PC-9 (cell line): ENCODE results near the gene PAFAH2. TPM values are rescaled to one million over a fixed set of nuclear protein-coding genes. Genes with fewer than 3 reads are reported as not detected.

Source experiments
- BruUV-seq: library from RNA; stranded (reverse); fragments of 400-500 nt; replicated peaks from 2 replicates; lab custom pipeline; 2021; lab: Mats Ljungman, UMichigan
- CTCF ChIA-PET: fragments of 300-600 bp; sonication (Branson Sonifier 250); formaldehyde crosslinking; loops from one replicate; lab custom pipeline; 2022; ENCODE audit warnings: antibody characterized with exemption; lab: Charles Lee
- POLR2A ChIA-PET: fragments of 300-600 bp; sonication (Branson Sonifier 250); formaldehyde crosslinking; loops from one replicate; lab custom pipeline; 2022; ENCODE audit warnings: antibody characterized with exemption; ENCODE audit not compliant: unreplicated experiment; lab: Charles Lee
- DNase-seq, 2 experiments: peaks; one replicate each; pipeline versions ENCODE4 v3.0.0 to v3.0.0-alpha.2; 2015 to 2022; ENCODE audit warnings: mixed read lengths in 1 of 2
- H2AFZ ChIP-seq: fragments of 200-600 bp; sonication (generic); 2 replicates; pipeline ENCODE4 v1.8.1; 2017; ENCODE audit warnings: antibody characterized with exemption
- H3F3A ChIP-seq: fragments of 200-600 bp; sonication (generic); 2 replicates; pipeline ENCODE4 v1.8.1; 2017; ENCODE audit warnings: antibody characterized with exemption, mild to moderate bottlenecking, low read depth; ENCODE audit not compliant: insufficient read depth
- H3K27ac ChIP-seq: fragments of 200-600 bp; sonication (generic); 2 replicates; pipeline ENCODE4 v1.6.1; 2016; ENCODE audit warnings: mixed run types
- H3K27me3 ChIP-seq: fragments of 200-600 bp; sonication (generic); 2 replicates; pipeline ENCODE4 v1.6.1; 2016; ENCODE audit warnings: low read depth, mixed run types; ENCODE audit not compliant: insufficient read depth
- H3K36me3 ChIP-seq: fragments of 200-600 bp; sonication (generic); 2 replicates; pipeline ENCODE4 v1.6.1; 2016; ENCODE audit warnings: low read depth, mixed run types
- H3K4me1 ChIP-seq: fragments of 200-600 bp; sonication (generic); replicated peaks from 2 replicates; pipeline ENCODE4 v1.6.1; 2016; ENCODE audit warnings: mixed run types; ENCODE audit not compliant: insufficient read depth
- H3K4me2 ChIP-seq: fragments of 200-600 bp; sonication (generic); 2 replicates; pipeline ENCODE4 v1.6.1; 2017; ENCODE audit warnings: mixed run types
- H3K4me3 ChIP-seq: fragments of 200-600 bp; sonication (generic); 2 replicates; pipeline ENCODE4 v1.6.1; 2016; ENCODE audit warnings: mixed run types
- H3K79me2 ChIP-seq: fragments of 200-600 bp; sonication (generic); 2 replicates; pipeline ENCODE4 v1.6.1; 2017; ENCODE audit warnings: low read depth, mixed run types
- H3K9me2 ChIP-seq: fragments of 200-600 bp; sonication (generic); 2 replicates; pipeline ENCODE4 v1.8.1; 2017; ENCODE audit warnings: mild to moderate bottlenecking; ENCODE audit not compliant: insufficient read depth
- H3K9me3 ChIP-seq: fragments of 200-600 bp; sonication (generic); 2 replicates; pipeline ENCODE4 v1.8.1; 2016; ENCODE audit warnings: low read depth; ENCODE audit not compliant: insufficient read depth
- H4K20me1 ChIP-seq: fragments of 200-600 bp; sonication (generic); 2 replicates; pipeline ENCODE4 v1.8.1; 2017; ENCODE audit not compliant: insufficient read depth
- CTCF ChIP-seq: fragments of 200-600 bp; sonication (generic); conservative IDR thresholded peaks from 2 replicates; pipeline ENCODE4 v1.6.1; 2017; ENCODE audit warnings: mixed run types, antibody characterized with exemption, mild to moderate bottlenecking, moderate library complexity
- EZH2 ChIP-seq: fragments of 200-600 bp; sonication (generic); IDR thresholded peaks from 2 replicates; pipeline ENCODE4 v1.8.0; 2017; ENCODE audit warnings: antibody characterized with exemption, low read depth
- intact Hi-C: fragments of 100-400 bp; cut with micrococcal nuclease; formaldehyde crosslinking; loops from one replicate; pipeline ENCODE4 v1.10.0; 2022; ENCODE audit not compliant: unreplicated experiment
- total RNA-seq: library from RNA; stranded (reverse); gene quantifications from 2 replicates; pipeline ENCODE4 v1.2.3, GENCODE V29; 2021

The PAFAH2 gene
- total RNA-seq, 1 experiment from 2014 or later = 13.9 TPM

- POLR2A ChIA-PET = interaction anchor here (0.6 kb wide), 2 partner anchors 76 to 293 kb away, joined by 3 read pairs; partner anchors contain the start of gene PDIK1L
- no peak overlapping the region for H3K27ac ChIP-seq
Measured at GRCh38 chr1:26035203-26035958, 37.5 kb upstream of the PAFAH2 start.

GRCh38 chr1:26034504-26035202 lies 36.8 kb upstream of the PAFAH2 start:
- Histone ChIP-seq H3K4me2 (peak overlapping the region; percentile 93), H4K20me1 (no peaks in the 10 kb centered on the region), H2AFZ (peak overlapping the region; percentile 97), H3K27ac (no peak overlapping the region), H3F3A (no peaks in the 10 kb centered on the region), H3K4me1 (peaks cover 9% of the 10 kb centered on the region), H3K4me3 (peak overlapping the region; percentile 85; the same call in 1 of the 2 replicates), H3K79me2 (no peaks in the 10 kb centered on the region), H3K27me3 (no peaks in the 10 kb centered on the region), H3K9me3 (no peaks in the 10 kb centered on the region), H3K9me2 (no peaks in the 10 kb centered on the region), H3K36me3 (no peaks in the 10 kb centered on the region)
- no TSS peak for BruUV-seq
- no peak for DNase-seq
- TF ChIP-seq CTCF (no peak), EZH2 (no peak)
- ChIA-PET POLR2A (no interaction called here), CTCF (no interaction called here)
- intact Hi-C loops = loop anchor here (5.0 kb wide), 3 partner anchors 128 to 288 kb away; no protein-coding TSS in a partner anchor

More at GRCh38 chr1:26035203-26035958, 37.5 kb upstream of the PAFAH2 start:
- H3F3A ChIP-seq = no peaks in the 10 kb centered on the region
- peaks cover 9% of the 10 kb centered on the region for H3K4me1 ChIP-seq
- H3K9me3 ChIP-seq = no peaks in the 10 kb centered on the region
- no peaks in the 10 kb centered on the region for H3K27me3 ChIP-seq
- peak overlapping the region; percentile 93 for H3K4me2 ChIP-seq
- H3K79me2 ChIP-seq = no peaks in the 10 kb centered on the region
- H3K9me2 ChIP-seq = no peaks in the 10 kb centered on the region
- peak overlapping the region; percentile 85 for H3K4me3 ChIP-seq
- intact Hi-C loops = loop anchor here (5.0 kb wide), 3 partner anchors 127 to 287 kb away; no protein-coding TSS in a partner anchor
- peak; percentile 75 to 83 for DNase-seq
- H4K20me1 ChIP-seq = no peaks in the 10 kb centered on the region
- BruUV-seq = no TSS peak
- no peaks in the 10 kb centered on the region for H3K36me3 ChIP-seq
- peak overlapping the region; percentile 97 for H2AFZ ChIP-seq
- no peak for TF ChIP-seq EZH2
- TF ChIP-seq CTCF = no peak
- CTCF ChIA-PET = interaction anchor here (0.7 to 1.4 kb wide), 2 partner anchors 103 to 110 kb away, joined by 4 to 20 read pairs; no protein-coding TSS in a partner anchor

- Histone ChIP-seq H3K27me3 (no peaks in the 10 kb centered on the region), H3K9me2 (no peaks in the 10 kb centered on the region), H3K4me2 (no peak overlapping the region), H3K27ac (no peak overlapping the region), H3K79me2 (no peaks in the 10 kb centered on the region), H3K4me3 (no peak overlapping the region), H2AFZ (no peak overlapping the region), H4K20me1 (no peaks in the 10 kb centered on the region), H3K9me3 (no peaks in the 10 kb centered on the region), H3K4me1 (peaks cover 9% of the 10 kb centered on the region), H3F3A (no peaks in the 10 kb centered on the region), H3K36me3 (no peaks in the 10 kb centered on the region)
- no peak for DNase-seq
- ChIA-PET CTCF (no interaction called here), POLR2A (interaction anchor here (0.6 kb wide), 1 partner anchor 132 kb away, joined by 6 read pairs; no protein-coding TSS in a partner anchor)
- TF ChIP-seq EZH2 (no peak), CTCF (no peak)
- BruUV-seq = no TSS peak
- intact Hi-C loops = no loop called here
Measured at GRCh38 chr1:26032656-26033357, 34.9 kb upstream of the PAFAH2 start.
